ENCODE measurements around the gene CDT1. TPM values are rescaled to one million over a fixed set of nuclear protein-coding genes. Genes with fewer than 3 reads are reported as not detected.

The CDT1 gene
- total RNA-seq, 1 experiment from 2014 or later: 160 TPM

GRCh38 chr16:88763502-88764053 lies 40.0 kb upstream of the CDT1 start:
- Histone ChIP-seq H4K20me1 (ENCODE audit: insufficient read depth) (no peaks in the 10 kb centered on the region; the same call in 1 of the 2 replicates), H3K27me3 (ENCODE audit: insufficient read depth, low read length) (no peaks in the 10 kb centered on the region), H3K4me1 (ENCODE audit: control insufficient read depth in 1 of 2, insufficient read depth in 2 of 2, low read length in 2 of 2) (peaks cover 15 to 76% of the 10 kb centered on the region in 2 experiments), H3K4me2 (ENCODE audit: low read length) (no peak overlapping the region), H3K4me3 (replicated peaks in 1 of 2; ENCODE audit: low read depth in 1 of 2, low read length in 2 of 2) (no peak overlapping the region), H2AFZ (ENCODE audit: low read depth, low read length, poor library complexity, severe bottlenecking) (no peak overlapping the region), H3K9me3 (ENCODE audit: control insufficient read depth in 1 of 2, insufficient read depth in 1 of 2, low read depth in 1 of 2, low read length in 2 of 2) (no peaks in the 10 kb centered on the region), H3K27ac (ENCODE audit: low read depth, low read length) (no peak overlapping the region; the same call in 1 of the 2 replicates), H3K36me3 (ENCODE audit: control insufficient read depth in 1 of 2, insufficient read depth in 2 of 2, low read length in 2 of 2) (peaks cover 2 to 13% of the 10 kb centered on the region in 2 experiments; a peak in 1 of 4 replicates), H3K79me2 (ENCODE audit: insufficient read depth, low read length) (peaks cover 99% of the 10 kb centered on the region), H3K9ac (ENCODE audit: low read length) (no peak overlapping the region), H3K9me2 (ENCODE audit: insufficient read depth) (no peaks in the 10 kb centered on the region)
- DNase-seq (ENCODE audit: low read depth, low spot score) (no peak), ATAC-seq (peak; percentile 8; the same call in 1 of the 2 replicates)
- no TSS peak for BruUV-seq (replicated peaks)
- TF ChIP-seq, protein P1, sequence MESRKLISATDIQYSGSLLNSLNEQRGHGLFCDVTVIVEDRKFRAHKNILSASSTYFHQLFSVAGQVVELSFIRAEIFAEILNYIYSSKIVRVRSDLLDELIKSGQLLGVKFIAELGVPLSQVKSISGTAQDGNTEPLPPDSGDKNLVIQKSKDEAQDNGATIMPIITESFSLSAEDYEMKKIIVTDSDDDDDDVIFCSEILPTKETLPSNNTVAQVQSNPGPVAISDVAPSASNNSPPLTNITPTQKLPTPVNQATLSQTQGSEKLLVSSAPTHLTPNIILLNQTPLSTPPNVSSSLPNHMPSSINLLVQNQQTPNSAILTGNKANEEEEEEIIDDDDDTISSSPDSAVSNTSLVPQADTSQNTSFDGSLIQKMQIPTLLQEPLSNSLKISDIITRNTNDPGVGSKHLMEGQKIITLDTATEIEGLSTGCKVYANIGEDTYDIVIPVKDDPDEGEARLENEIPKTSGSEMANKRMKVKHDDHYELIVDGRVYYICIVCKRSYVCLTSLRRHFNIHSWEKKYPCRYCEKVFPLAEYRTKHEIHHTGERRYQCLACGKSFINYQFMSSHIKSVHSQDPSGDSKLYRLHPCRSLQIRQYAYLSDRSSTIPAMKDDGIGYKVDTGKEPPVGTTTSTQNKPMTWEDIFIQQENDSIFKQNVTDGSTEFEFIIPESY (IDR thresholded peaks at IDR 0.05; ENCODE audit: extremely low read depth, insufficient replicate concordance, low read length): no peak
- TF ChIP-seq POLR2AphosphoS5 (IDR thresholded peaks at IDR 0.05; ENCODE audit: low read depth, low read length): no peak
- TF ChIP-seq, protein P2, sequence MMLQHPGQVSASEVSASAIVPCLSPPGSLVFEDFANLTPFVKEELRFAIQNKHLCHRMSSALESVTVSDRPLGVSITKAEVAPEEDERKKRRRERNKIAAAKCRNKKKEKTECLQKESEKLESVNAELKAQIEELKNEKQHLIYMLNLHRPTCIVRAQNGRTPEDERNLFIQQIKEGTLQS (IDR thresholded peaks at IDR 0.05): no peak
- no peak for TF ChIP-seq EZH2phosphoT487 (IDR thresholded peaks at IDR 0.05; ENCODE audit: borderline replicate concordance)
- no peak for TF ChIP-seq SRF (IDR thresholded peaks at IDR 0.05; ENCODE audit: low read depth)
- no peak for TF ChIP-seq FOSL1 (IDR thresholded peaks at IDR 0.05; ENCODE audit: low read depth)
- no peak for TF ChIP-seq SIN3A (IDR thresholded peaks at IDR 0.05; ENCODE audit: low read depth)
- no peak for TF ChIP-seq RAD21 (IDR thresholded peaks at IDR 0.05; ENCODE audit: low read depth)
- no peak for TF ChIP-seq REST (IDR thresholded peaks at IDR 0.05; ENCODE audit: low read depth)
- TF ChIP-seq ZFX (IDR thresholded peaks at IDR 0.05): no peak
- TF ChIP-seq YY1 (IDR thresholded peaks at IDR 0.05; ENCODE audit: extremely low read depth, insufficient replicate concordance, low read depth, low read length): no peak
- TF ChIP-seq TCF7L2 (IDR thresholded peaks at IDR 0.05; ENCODE audit: borderline replicate concordance, extremely low read depth, insufficient read depth, insufficient read length): no peak
- TF ChIP-seq JUND (IDR thresholded peaks at IDR 0.05): no peak
- intact Hi-C loops (cut with micrococcal nuclease): no loop called here
- ChIA-PET POLR2A (no interaction called here), CTCF (interaction anchor here (1.0 kb wide), 1 partner anchor 26 kb away, joined by 4 read pairs; no protein-coding TSS in a partner anchor), RAD21 (ENCODE audit: low non-redundant PET in 1 of 2, low total read pairs in 2 of 2, uncharacterized antibody in 2 of 2, unreplicated experiment in 2 of 2) (no interaction called here)
